Stomach (tissue), 9 donors: ENCODE measurements around the gene MCOLN1. TPM values are rescaled to one million over a fixed set of nuclear protein-coding genes. Genes with fewer than 3 reads are reported as not detected.
A peak's percentile ranks its signal among the peaks of the same experiment; 100 is the strongest.

Source experiments
- DNase-seq, 2 donors: peaks; one replicate each; pipeline versions ENCODE4 v3.0.0 to v3.0.0-alpha.2; 2013 to 2019
- H3K27ac ChIP-seq, 5 donors: fragments of 200-600 bp in 4 of 5; sonication (generic) in 4 of 5; one replicate each; pipeline ENCODE4 v1.5.1; 2013 to 2019; ENCODE audit warnings: mild to moderate bottlenecking in 1 of 5, moderate library complexity in 1 of 5
- H3K27me3 ChIP-seq, 3 donors: fragments of 200-600 bp; sonication (generic); one replicate each; pipeline ENCODE4 v1.5.1; 2017 to 2019; ENCODE audit warnings: mixed run types in 1 of 3
- H3K36me3 ChIP-seq, 4 donors: fragments of 200-600 bp; sonication (generic); 1 replicate in 3 of 4; 2 replicates in 1 of 4; pipeline ENCODE4 v1.5.1; 2016 to 2019
- H3K4me1 ChIP-seq, 4 donors: fragments of 200-600 bp; sonication (generic); one replicate each; pipeline ENCODE4 v1.5.1; 2016 to 2019
- H3K4me3 ChIP-seq, 4 donors: fragments of 200-600 bp; sonication (generic) in 3 of 4; one replicate each; pipeline ENCODE4 v1.5.1; 2016 to 2019; ENCODE audit warnings: mild to moderate bottlenecking in 1 of 4
- H3K9me3 ChIP-seq, 4 donors: fragments of 200-600 bp; sonication (generic); one replicate each; pipeline ENCODE4 v1.5.1; 2016 to 2019
- CTCF ChIP-seq, 7 experiments: fragments of 450-650 bp in 4 of 7; fragments of 200-600 bp in 3 of 7; sonication (generic) in 3 of 7; IDR thresholded peaks; one replicate each; pipeline ENCODE4 v1.5.1; 2016 to 2019; ENCODE audit warnings: antibody characterized with exemption in 7 of 7, control low read depth in 2 of 7, mild to moderate bottlenecking in 1 of 7
- EP300 ChIP-seq: sonication (generic); formaldehyde crosslinking; IDR thresholded peaks from one replicate; pipeline ENCODE4 v1.6.1; 2017; ENCODE audit warnings: antibody characterized with exemption
- POLR2A ChIP-seq, 4 donors: fragments of 450-650 bp; IDR thresholded peaks; one replicate each; pipeline ENCODE4 v1.6.1; 2016; ENCODE audit warnings: antibody characterized with exemption in 4 of 4, control low read depth in 2 of 4, mild to moderate bottlenecking in 1 of 4, moderate library complexity in 1 of 4
- POLR2AphosphoS5 ChIP-seq, 3 donors: sonication (generic); formaldehyde crosslinking; IDR thresholded peaks; one replicate each; pipeline ENCODE4 v1.6.1; 2016; ENCODE audit warnings: antibody characterized with exemption in 3 of 3
- WGBS, 5 donors: extraction: QIAGEN DNeasy Blood & Tissue Kit in 3 of 5; methylation state at CpG; one replicate each; pipeline versions ENCODE4 v1.1.5 to v1.1.7; 2013 to 2018; 5-methylcytosine and 5-hydroxymethylcytosine counted together
- intact Hi-C: fragments of 100-400 bp; cut with DNase I; formaldehyde crosslinking; loops from one replicate; pipeline ENCODE4 v1.15.1; 2023; ENCODE audit warnings: low total_unique reads
- polyA plus RNA-seq, 3 donors: library from polyadenylated mRNA; stranded (reverse); fragments of 200-250 nt; gene quantifications; one replicate each; pipeline ENCODE4 v1.2.3, GENCODE V29; 2013
- total RNA-seq, 5 donors: library from RNA; depleted of rRNA; stranded (reverse); fragments of >200 nt; gene quantifications; one replicate each; pipeline versions ENCODE4 v1.1.0 to v1.2.3, GENCODE V29; 2014 to 2016
- donor health status: healthy with polysubstance abuse.
- donor health status: Bipolar disorder and iron deficiency.
- donor health status: healthy.

MCOLN1 gene
- total and polyA plus RNA-seq, 8 donors = 5.1 to 56.6 (median 18.7) TPM

DNA sequence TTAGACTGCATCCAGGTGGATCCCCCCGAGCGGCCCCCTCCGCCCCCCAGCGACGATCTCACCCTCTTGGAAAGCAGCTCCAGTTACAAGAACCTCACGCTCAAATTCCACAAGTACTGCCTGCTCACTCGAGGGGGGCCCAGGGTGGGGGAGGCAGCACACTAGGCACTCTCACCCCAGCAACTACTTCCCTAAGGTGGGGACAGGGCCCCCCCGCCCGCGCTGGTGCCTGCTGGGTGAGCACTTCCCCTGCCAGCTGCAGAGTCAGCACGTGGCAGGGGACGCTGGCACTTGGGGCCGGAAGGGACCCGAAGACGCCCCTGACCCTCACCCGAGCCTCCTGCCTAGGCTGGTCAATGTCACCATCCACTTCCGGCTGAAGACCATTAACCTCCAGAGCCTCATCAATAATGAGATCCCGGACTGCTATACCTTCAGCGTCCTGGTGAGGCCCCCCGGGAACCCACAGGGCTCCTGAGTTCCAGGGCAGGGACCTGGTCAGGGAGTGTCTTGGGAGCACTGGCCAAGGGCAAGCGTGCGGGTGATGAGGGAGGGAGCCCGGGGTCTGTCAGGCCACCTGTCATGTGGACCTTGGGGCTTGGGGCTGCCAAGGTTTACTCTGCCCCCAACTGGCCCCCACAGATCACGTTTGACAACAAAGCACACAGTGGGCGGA is 5.2 kb downstream of the MCOLN1 start:
- peaks cover 11 to 23% (median 16%) of the 10 kb centered on the region in 4 donors for H3K4me1 ChIP-seq

DNA sequence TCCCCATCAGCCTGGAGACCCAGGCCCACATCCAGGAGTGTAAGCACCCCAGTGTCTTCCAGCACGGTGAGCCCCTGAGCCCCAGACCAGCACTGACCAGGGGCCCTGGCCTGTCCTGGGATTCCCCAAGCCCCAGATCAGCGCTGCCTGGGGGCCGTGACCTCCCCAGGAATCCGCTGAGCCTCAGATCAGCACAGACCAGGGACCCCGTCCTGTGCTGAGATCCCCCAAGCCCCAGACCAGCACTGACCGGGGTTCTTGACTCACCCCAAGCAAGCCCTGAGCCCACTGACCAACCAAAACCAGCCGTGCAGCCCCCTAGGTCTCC is 5.7 kb downstream of the MCOLN1 start:
- Histone ChIP-seq H3K27me3 (no peaks in the 10 kb centered on the region), H3K9me3 (no peaks in the 10 kb centered on the region), H3K4me3 (no peak overlapping the region), H3K27ac (no peak overlapping the region), H3K36me3 (peaks cover 15 to 81% (median 70%) of the 10 kb centered on the region in 4 donors), H3K4me1 (peaks cover 6 to 23% (median 13%) of the 10 kb centered on the region in 4 donors)
- no peak for DNase-seq
- WGBS, 5 donors = 80 to 97% (median 90%) methylated on average over 1 to 7 of the region's 7 CpGs
- TF ChIP-seq POLR2A (IDR thresholded peaks at IDR 0.05) (no peak), POLR2AphosphoS5 (IDR thresholded peaks at IDR 0.05) (no peak), EP300 (no peak), CTCF (IDR thresholded peaks at IDR 0.05) (no peak)
- intact Hi-C loops = no loop called here

More for the DNA sequence above, 5.2 kb downstream of the MCOLN1 start:
- Histone ChIP-seq H3K27ac (no peak overlapping the region), H3K4me3 (no peak overlapping the region), H3K9me3 (no peaks in the 10 kb centered on the region), H3K27me3 (no peaks in the 10 kb centered on the region), H3K36me3 (peaks cover 15 to 81% (median 69%) of the 10 kb centered on the region in 4 donors)
- peak in 1 of 2 donors; percentile 21 for DNase-seq
- intact Hi-C loops = no loop called here
- 72 to 86% (median 85%) methylated on average over 8 to 25 of the region's 25 CpGs for WGBS, 5 donors
- TF ChIP-seq CTCF (IDR thresholded peaks at IDR 0.05) (no peak), POLR2A (IDR thresholded peaks at IDR 0.05) (no peak), POLR2AphosphoS5 (IDR thresholded peaks at IDR 0.05) (no peak), EP300 (no peak)

GRCh38 chr19:7528522-7529245 is 6.3 kb downstream of the MCOLN1 start:
- Histone ChIP-seq H3K9me3 (no peaks in the 10 kb centered on the region), H3K27me3 (no peaks in the 10 kb centered on the region), H3K4me1 (peaks cover 1 to 23% (median 13%) of the 10 kb centered on the region in 4 donors), H3K27ac (no peak overlapping the region), H3K4me3 (no peak overlapping the region), H3K36me3 (peaks cover 15 to 81% (median 70%) of the 10 kb centered on the region in 4 donors)
- no peak for TF ChIP-seq CTCF (IDR thresholded peaks at IDR 0.05)
- no peak for TF ChIP-seq POLR2AphosphoS5 (IDR thresholded peaks at IDR 0.05)
- no peak for TF ChIP-seq POLR2A (IDR thresholded peaks at IDR 0.05)
- no peak for TF ChIP-seq EP300
- intact Hi-C loops = no loop called here
- DNase-seq = no peak
- 91 to 95% (median 92%) methylated on average over 32 of the region's 32 CpGs for WGBS, 5 donors

DNA sequence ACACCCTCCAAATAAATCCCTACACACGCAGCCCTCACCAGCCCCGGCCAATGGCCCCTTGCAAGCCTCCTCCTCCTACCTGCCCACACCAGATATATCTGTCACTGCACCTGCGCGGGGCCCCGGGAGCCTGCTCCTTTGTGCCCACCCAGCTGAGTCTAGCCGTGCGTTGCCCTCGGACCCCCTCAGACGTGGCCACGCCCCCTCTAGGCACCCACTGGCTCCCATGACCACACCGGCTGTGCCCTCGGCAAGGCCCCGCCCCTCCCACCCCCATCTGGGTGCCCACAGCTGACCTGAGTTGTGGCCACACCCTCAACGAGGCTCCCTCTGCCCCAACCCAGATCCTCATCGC is 6.8 kb downstream of the MCOLN1 start:
- DNase-seq = no peak
- peaks cover 15 to 80% (median 69%) of the 10 kb centered on the region in 4 donors for H3K36me3 ChIP-seq
- H3K4me1 ChIP-seq = peaks cover 0 to 21% (median 13%) of the 10 kb centered on the region in 4 donors

More for the DNA sequence above, 6.8 kb downstream of the MCOLN1 start:
- no peak overlapping the region for H3K27ac ChIP-seq
- no peak overlapping the region for H3K4me3 ChIP-seq
- no peaks in the 10 kb centered on the region for H3K27me3 ChIP-seq
- no peaks in the 10 kb centered on the region for H3K9me3 ChIP-seq
- TF ChIP-seq EP300 (no peak), POLR2A (IDR thresholded peaks at IDR 0.05) (no peak), POLR2AphosphoS5 (IDR thresholded peaks at IDR 0.05) (no peak), CTCF (IDR thresholded peaks at IDR 0.05) (no peak)
- 77 to 86% (median 79%) methylated on average over 9 to 15 of the region's 15 CpGs for WGBS, 5 donors
- intact Hi-C loops = no loop called here
